OCI-LY1 (cell line): ENCODE measurements around the gene FANK1.

Experiments
- H2AFZ ChIP-seq: fragments of 200-600 bp; sonication (generic), shearing (Covaris generic); 2 replicates; pipeline ENCODE4 v1.6.0; 2014; ENCODE audit warnings: antibody characterized with exemption, mild to moderate bottlenecking, low read length
- H3F3A ChIP-seq: fragments of 200-600 bp; sonication (generic), shearing (Covaris generic); 2 replicates; pipeline ENCODE4 v1.6.0; 2014; ENCODE audit warnings: mild to moderate bottlenecking, antibody characterized with exemption, low read length, moderate library complexity; ENCODE audit not compliant: insufficient read depth
- H3K27ac ChIP-seq: fragments of 200-600 bp; sonication (generic); 2 replicates; pipeline ENCODE4 v1.5.1; 2014; ENCODE audit warnings: low read length, mixed run types, mild to moderate bottlenecking, low read depth; ENCODE audit not compliant: poor library complexity, severe bottlenecking
- H3K27me3 ChIP-seq: fragments of 200-600 bp; sonication (generic); 2 replicates; pipeline ENCODE4 v1.6.0; 2014; ENCODE audit warnings: antibody characterized with exemption, mild to moderate bottlenecking, low read length, moderate library complexity; ENCODE audit not compliant: insufficient read depth
- H3K36me3 ChIP-seq: fragments of 200-600 bp; sonication (generic); 2 replicates; pipeline ENCODE4 v1.6.1; 2014; ENCODE audit warnings: mild to moderate bottlenecking, antibody characterized with exemption, low read length, moderate library complexity, mixed read lengths; ENCODE audit not compliant: insufficient read depth
- H3K4me1 ChIP-seq: fragments of 200-600 bp; sonication (generic); 2 replicates; pipeline ENCODE4 v1.5.1; 2014; ENCODE audit warnings: mild to moderate bottlenecking, low read length, moderate library complexity; ENCODE audit not compliant: insufficient read depth, severe bottlenecking
- H3K4me2 ChIP-seq: fragments of 200-600 bp; sonication (generic), shearing (Covaris generic); 2 replicates; pipeline ENCODE4 v1.6.1; 2014; ENCODE audit warnings: low read length
- H3K4me3 ChIP-seq: fragments of 200-600 bp; sonication (generic); 2 replicates; pipeline ENCODE4 v1.5.1; 2014; ENCODE audit warnings: low read length, low read depth, mild to moderate bottlenecking, mixed read lengths; ENCODE audit not compliant: poor library complexity, severe bottlenecking
- H3K79me2 ChIP-seq: fragments of 200-600 bp; shearing (Covaris generic); 2 replicates; pipeline ENCODE4 v1.6.1; 2016; ENCODE audit warnings: mixed run types, low read length, mixed read lengths; ENCODE audit not compliant: insufficient read depth
- H3K9ac ChIP-seq: fragments of 200-600 bp; sonication (generic), shearing (Covaris generic); 2 replicates; pipeline ENCODE4 v1.6.1; 2014; ENCODE audit warnings: mild to moderate bottlenecking, low read length, mixed read lengths
- H3K9me2 ChIP-seq: fragments of 200-600 bp; sonication (generic), shearing (Covaris generic); 2 replicates; pipeline ENCODE4 v1.6.1; 2014; ENCODE audit warnings: low read depth, mild to moderate bottlenecking, low read length, mixed read lengths
- H3K9me3 ChIP-seq: fragments of 200-600 bp; shearing (Covaris generic); 2 replicates; pipeline ENCODE4 v1.6.1; 2014; ENCODE audit warnings: low read length, mixed read lengths
- H4K20me1 ChIP-seq: fragments of 200-600 bp; sonication (generic), shearing (Covaris generic); 2 replicates; pipeline ENCODE4 v1.6.0; 2016; ENCODE audit warnings: mild to moderate bottlenecking, low read length; ENCODE audit not compliant: insufficient read depth
- EZH2 ChIP-seq: fragments of 200-600 bp; sonication (generic), shearing (Covaris generic); IDR thresholded peaks from 2 replicates; pipeline ENCODE4 v1.8.0; 2017; ENCODE audit warnings: borderline replicate concordance, mixed run types, mild to moderate bottlenecking, antibody characterized with exemption, low read length, moderate library complexity, mixed read lengths
- TF ChIP-seq, protein P1 (sequence below): fragments of 200-600 bp; sonication (generic), shearing (Covaris generic); IDR thresholded peaks from 2 replicates; pipeline ENCODE4 v1.5.1; 2017; ENCODE audit warnings: mild to moderate bottlenecking, antibody characterized with exemption, low read length, moderate library complexity, mixed read lengths

The FANK1 gene

DNA sequence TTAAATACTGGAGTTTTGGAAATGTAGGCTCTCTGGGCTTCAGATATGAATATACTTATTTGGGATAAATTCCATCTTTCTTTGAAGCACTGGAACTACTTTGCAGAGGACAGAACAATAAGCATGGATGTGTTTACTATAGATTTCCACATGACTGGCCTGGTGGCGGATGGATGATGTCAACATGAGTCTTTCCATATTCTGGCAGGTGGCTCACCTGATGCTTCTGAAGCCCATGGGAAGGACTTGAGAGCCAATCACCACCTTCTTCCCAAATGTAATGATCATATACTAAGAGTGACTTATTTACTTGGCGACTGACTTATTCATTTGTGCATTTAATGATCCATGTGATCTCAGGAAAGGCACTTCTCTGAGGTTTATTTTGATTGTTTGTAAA is 110.5 kb downstream of the FANK1 start:
- no peak overlapping the region for H2AFZ ChIP-seq
- no peaks in the 10 kb centered on the region for H3K4me1 ChIP-seq
- H3K79me2 ChIP-seq, result no peaks in the 10 kb centered on the region
- H3K27me3 ChIP-seq, result no peaks in the 10 kb centered on the region
- H3K9me3 ChIP-seq, result no peaks in the 10 kb centered on the region
- no peak overlapping the region for H3K4me3 ChIP-seq
- TF ChIP-seq, protein P1, sequence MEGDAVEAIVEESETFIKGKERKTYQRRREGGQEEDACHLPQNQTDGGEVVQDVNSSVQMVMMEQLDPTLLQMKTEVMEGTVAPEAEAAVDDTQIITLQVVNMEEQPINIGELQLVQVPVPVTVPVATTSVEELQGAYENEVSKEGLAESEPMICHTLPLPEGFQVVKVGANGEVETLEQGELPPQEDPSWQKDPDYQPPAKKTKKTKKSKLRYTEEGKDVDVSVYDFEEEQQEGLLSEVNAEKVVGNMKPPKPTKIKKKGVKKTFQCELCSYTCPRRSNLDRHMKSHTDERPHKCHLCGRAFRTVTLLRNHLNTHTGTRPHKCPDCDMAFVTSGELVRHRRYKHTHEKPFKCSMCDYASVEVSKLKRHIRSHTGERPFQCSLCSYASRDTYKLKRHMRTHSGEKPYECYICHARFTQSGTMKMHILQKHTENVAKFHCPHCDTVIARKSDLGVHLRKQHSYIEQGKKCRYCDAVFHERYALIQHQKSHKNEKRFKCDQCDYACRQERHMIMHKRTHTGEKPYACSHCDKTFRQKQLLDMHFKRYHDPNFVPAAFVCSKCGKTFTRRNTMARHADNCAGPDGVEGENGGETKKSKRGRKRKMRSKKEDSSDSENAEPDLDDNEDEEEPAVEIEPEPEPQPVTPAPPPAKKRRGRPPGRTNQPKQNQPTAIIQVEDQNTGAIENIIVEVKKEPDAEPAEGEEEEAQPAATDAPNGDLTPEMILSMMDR, result no peak
- no peak for TF ChIP-seq EZH2
- H3K9ac ChIP-seq, result no peak overlapping the region
- H4K20me1 ChIP-seq, result no peaks in the 10 kb centered on the region
- no peak overlapping the region for H3K27ac ChIP-seq
- no peaks in the 10 kb centered on the region for H3F3A ChIP-seq
- H3K36me3 ChIP-seq, result no peaks in the 10 kb centered on the region
- H3K4me2 ChIP-seq, result no peak overlapping the region
- no peaks in the 10 kb centered on the region for H3K9me2 ChIP-seq

DNA sequence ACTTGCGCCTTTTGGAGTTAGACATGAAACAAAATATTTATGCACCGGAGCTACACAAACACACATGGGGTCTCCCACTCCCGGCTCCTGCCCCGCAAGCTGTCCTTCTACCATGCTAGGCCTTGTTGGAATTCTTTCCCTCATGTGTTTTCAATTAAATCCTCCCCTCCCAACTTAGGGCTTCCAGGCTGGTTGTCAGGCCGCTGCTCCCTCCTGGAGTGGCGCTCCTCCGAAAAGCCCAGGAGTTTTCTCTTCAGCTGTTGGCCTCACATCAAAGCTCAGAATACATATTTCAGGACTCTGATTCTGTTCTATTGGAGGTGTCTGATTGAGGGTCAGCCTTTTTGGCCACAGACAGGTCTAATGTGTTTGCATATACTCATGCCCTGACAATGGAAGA is 113.3 kb downstream of the FANK1 start:
- Histone ChIP-seq H2AFZ (no peak overlapping the region), H3K79me2 (no peaks in the 10 kb centered on the region), H3K4me2 (no peak overlapping the region), H3K36me3 (no peaks in the 10 kb centered on the region), H3F3A (no peaks in the 10 kb centered on the region), H3K27me3 (no peaks in the 10 kb centered on the region), H3K9ac (no peak overlapping the region), H3K9me2 (no peaks in the 10 kb centered on the region), H3K4me3 (no peak overlapping the region), H3K27ac (no peak overlapping the region), H4K20me1 (no peaks in the 10 kb centered on the region), H3K4me1 (no peaks in the 10 kb centered on the region), H3K9me3 (no peaks in the 10 kb centered on the region)
- TF ChIP-seq EZH2, result no peak
- TF ChIP-seq, protein P1, result no peak

DNA sequence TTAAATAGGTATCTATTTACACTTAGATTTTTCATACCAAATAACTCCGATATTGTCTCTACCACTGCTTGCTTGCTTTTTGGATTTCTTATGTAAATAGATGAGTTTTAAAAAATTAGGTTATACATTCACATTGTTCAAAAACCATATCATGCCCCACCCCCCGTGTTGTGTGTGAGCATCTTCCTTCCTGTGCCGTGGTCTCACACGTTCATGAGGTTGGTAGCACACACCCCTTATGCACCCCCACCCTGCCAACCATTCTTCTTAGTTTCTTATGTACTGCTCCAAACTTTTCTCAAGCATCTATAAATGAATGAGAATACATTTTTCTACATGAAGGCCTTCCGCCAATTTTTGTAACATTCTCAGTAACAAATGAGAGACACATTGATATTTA is 115.6 kb downstream of the FANK1 start:
- TF ChIP-seq, protein P1, result no peak
- TF ChIP-seq EZH2, result no peak
- H3K9me3 ChIP-seq, result no peaks in the 10 kb centered on the region

More for the DNA sequence above, 115.6 kb downstream of the FANK1 start:
- Histone ChIP-seq H3K79me2 (no peaks in the 10 kb centered on the region), H3K27ac (no peak overlapping the region), H3K4me2 (no peak overlapping the region), H3K27me3 (no peaks in the 10 kb centered on the region), H3K4me3 (no peak overlapping the region), H3K4me1 (no peaks in the 10 kb centered on the region), H3K9ac (no peak overlapping the region), H2AFZ (no peak overlapping the region), H4K20me1 (no peaks in the 10 kb centered on the region), H3K36me3 (no peaks in the 10 kb centered on the region), H3K9me2 (no peaks in the 10 kb centered on the region), H3F3A (no peaks in the 10 kb centered on the region)
